SK-N-MC (cell line): ENCODE data around the gene TRIM42.

Experiments used
- DNase-seq: peaks from one replicate; pipeline ENCODE4 v3.0.0-alpha.2; 2011; ENCODE audit warnings: low read depth, low spot score
- H3K27ac ChIP-seq: fragments of 200-600 bp; sonication (generic); 2 replicates; pipeline ENCODE4 v1.5.1; 2016; ENCODE audit warnings: mixed run types
- H3K36me3 ChIP-seq: fragments of 200-600 bp; sonication (generic); 2 replicates; pipeline ENCODE4 v1.6.1; 2017; ENCODE audit warnings: antibody characterized with exemption, low read length, mixed read lengths; ENCODE audit not compliant: insufficient read depth
- H3K4me3 ChIP-seq: fragments of 200-600 bp; sonication (generic); 2 replicates; pipeline ENCODE4 v1.5.1; 2016
- H3K9ac ChIP-seq: fragments of 200-600 bp; sonication (generic); 2 replicates; pipeline ENCODE4 v1.8.0; 2017; ENCODE audit warnings: mixed run types, mixed read lengths; ENCODE audit not compliant: insufficient read length
- H3K9me3 ChIP-seq: fragments of 200-600 bp; sonication (generic); 2 replicates; pipeline ENCODE4 v1.6.1; 2017; ENCODE audit warnings: low read depth, mild to moderate bottlenecking, antibody characterized with exemption, low read length, moderate library complexity, mixed read lengths
- EZH2 ChIP-seq: fragments of 200-600 bp; sonication (generic); IDR thresholded peaks from one replicate; pipeline ENCODE4 v1.6.1; 2017; ENCODE audit warnings: antibody characterized with exemption
- FOXP2 ChIP-seq: optimal IDR thresholded peaks from 2 replicates; pipeline ENCODE3; 2011; ENCODE audit warnings: mild to moderate bottlenecking, moderate library complexity; ENCODE audit not compliant: insufficient read depth; ENCODE audit errors: extremely low read length, control extremely low read depth
- POLR2AphosphoS5 ChIP-seq: IDR thresholded peaks from 2 replicates; pipeline ENCODE4 v1.6.1; 2012; ENCODE audit warnings: mild to moderate bottlenecking, low read depth, low read length, borderline replicate concordance

Gene TRIM42

DNA sequence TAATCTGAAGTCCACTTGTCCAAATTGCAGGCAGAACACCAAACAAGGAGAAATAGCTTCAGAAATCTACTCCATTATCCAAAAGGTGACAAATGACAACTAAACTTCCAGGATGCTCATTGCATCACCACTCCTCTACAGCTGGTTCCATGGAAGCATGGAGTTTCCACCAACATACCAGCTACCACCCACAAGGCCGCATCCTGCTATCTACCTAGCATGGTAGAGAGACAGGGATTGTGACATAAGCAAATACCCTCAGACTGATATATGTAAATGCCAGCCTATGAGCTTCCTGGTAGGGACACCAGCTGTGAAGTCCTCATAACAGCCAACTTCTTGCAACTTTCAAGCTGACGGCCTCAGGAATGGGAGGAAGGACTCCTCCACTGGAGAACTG is at the start of gene TRIM42:
Gene TRIM42, plus strand, starts transcription at position 301 of the 400 bp plus-strand sequence. CDS start 166 bp downstream, outside the sequence.
- no peaks in the 10 kb centered on the region for H3K36me3 ChIP-seq
- DNase-seq, result no peak
- no peak within 1 kb of the TSS for H3K27ac ChIP-seq
- no peak within 1 kb of the TSS for H3K4me3 ChIP-seq
- H3K9me3 ChIP-seq, result no peaks in the 10 kb centered on the region
- no peak for TF ChIP-seq FOXP2
- TF ChIP-seq EZH2, result no peak
- TF ChIP-seq POLR2AphosphoS5, result no peak
- H3K9ac ChIP-seq, result no peak within 1 kb of the TSS

DNA sequence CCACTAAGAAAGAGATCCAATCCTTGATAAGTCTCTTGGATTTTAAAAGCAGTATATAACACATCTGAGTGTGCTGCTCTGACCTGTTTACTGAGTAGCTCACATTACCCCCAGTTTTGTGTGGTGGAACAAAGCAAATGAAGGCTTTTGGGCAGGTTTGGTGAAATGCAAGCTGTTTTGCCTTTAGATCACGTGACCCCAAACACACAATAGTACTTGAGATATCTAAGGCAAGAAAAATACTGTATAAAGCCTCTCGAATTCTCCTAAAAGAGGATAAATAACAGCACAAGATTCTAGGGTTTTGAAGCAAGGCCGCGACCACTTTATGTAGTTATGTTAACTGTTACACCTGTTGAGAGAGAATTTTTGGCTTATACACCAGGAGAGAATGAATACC is 49.3 kb upstream of the TRIM42 start:
- no peak overlapping the region for H3K9ac ChIP-seq
- H3K9me3 ChIP-seq, result no peaks in the 10 kb centered on the region
- H3K27ac ChIP-seq, result no peak overlapping the region
- DNase-seq, result no peak
- H3K4me3 ChIP-seq, result no peak overlapping the region
- no peaks in the 10 kb centered on the region for H3K36me3 ChIP-seq
- TF ChIP-seq FOXP2 (no peak), EZH2 (no peak), POLR2AphosphoS5 (no peak)

DNA sequence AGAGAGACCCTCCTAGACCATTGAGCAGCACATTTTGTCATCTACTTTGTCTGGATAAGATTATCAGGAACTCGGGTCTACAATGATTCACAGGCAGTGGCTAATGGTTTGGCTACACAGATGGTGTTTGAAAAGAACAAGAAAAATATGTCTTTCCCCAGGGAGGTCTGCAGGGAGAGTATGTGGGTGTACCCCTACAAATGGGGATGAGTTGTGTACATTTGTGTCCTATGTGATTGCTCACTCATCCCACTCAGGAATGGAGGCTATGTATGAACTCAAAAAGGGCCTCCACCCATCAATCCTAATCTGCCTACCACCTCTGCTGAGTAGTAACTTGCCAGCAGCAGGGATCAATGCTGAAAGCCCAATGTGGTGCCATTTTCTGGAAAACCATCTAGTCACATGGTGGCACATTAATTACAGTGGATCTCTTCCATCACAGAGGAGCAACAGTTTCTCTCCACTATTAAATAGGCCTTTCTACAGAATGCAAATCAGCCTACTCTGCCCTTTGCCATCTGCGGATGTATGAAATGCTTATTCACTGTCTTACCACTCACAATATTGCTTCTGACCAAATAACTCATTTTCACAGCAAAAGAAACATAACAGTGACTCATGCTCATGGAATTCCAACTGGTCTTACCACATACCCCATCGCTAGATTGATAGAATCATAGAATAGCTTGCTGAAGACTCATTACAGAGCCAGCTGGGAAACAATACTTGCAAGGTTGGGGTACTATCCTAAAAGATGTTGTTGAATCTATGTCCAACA is 48.3 kb upstream of the TRIM42 start:
- TF ChIP-seq POLR2AphosphoS5, result no peak
- TF ChIP-seq EZH2, result no peak
- TF ChIP-seq FOXP2, result no peak
- no peak overlapping the region for H3K9ac ChIP-seq
- no peaks in the 10 kb centered on the region for H3K36me3 ChIP-seq
- no peak for DNase-seq
- H3K27ac ChIP-seq, result no peak overlapping the region
- H3K4me3 ChIP-seq, result no peak overlapping the region
- no peaks in the 10 kb centered on the region for H3K9me3 ChIP-seq

- Histone ChIP-seq H3K27ac (no peak overlapping the region), H3K36me3 (no peaks in the 10 kb centered on the region), H3K9me3 (no peaks in the 10 kb centered on the region), H3K9ac (no peak overlapping the region), H3K4me3 (no peak overlapping the region)
- no peak for TF ChIP-seq FOXP2
- TF ChIP-seq POLR2AphosphoS5, result no peak
- no peak for TF ChIP-seq EZH2
- DNase-seq, result no peak
These were observed 47.5 kb upstream of the TRIM42 start for GRCh38 chr3:140630366-140630765.

DNA sequence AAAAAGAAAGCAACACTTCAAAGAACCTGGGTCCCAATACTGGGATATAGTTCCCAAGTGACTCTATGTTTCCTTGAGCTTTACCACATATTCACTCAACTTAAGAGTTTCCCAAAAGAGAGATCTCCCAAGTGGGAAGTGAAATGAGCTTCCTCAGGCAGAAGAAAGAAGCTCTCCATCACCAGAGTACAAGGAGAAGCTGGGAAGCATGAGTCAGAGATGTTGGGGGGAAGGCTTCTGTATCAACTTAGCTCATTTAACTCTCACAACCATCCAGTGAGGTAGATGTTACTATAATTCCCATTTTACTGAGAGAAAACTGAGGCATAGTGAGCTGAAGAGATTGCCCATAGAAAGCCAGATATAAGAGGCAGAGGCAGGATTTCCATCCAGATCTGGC is 47.0 kb upstream of the TRIM42 start:
- Histone ChIP-seq H3K4me3 (no peak overlapping the region), H3K9ac (no peak overlapping the region), H3K36me3 (no peaks in the 10 kb centered on the region), H3K27ac (no peak overlapping the region), H3K9me3 (no peaks in the 10 kb centered on the region)
- no peak for DNase-seq
- TF ChIP-seq FOXP2, result no peak

DNA sequence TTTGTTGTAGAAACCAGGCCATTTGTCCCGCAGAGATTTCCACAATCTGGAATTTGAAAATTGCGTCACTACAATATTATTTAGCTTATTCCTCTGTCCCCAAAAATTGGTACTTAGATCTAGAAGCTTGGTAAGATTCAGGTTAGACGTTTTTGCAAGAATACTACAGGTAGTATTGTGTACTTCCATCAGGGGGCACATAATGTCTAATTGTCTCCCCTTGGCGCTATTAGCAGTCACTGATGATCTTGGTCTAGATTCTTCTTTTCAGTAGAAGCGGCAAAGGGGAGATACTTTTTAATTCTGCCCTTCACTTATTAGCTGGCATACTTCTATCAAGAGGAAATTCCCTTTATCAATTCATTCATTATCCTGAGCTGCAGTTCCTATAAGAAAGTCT is 42.6 kb upstream of the TRIM42 start:
- TF ChIP-seq POLR2AphosphoS5, result no peak
- no peak for TF ChIP-seq EZH2
- TF ChIP-seq FOXP2, result no peak
- H3K36me3 ChIP-seq, result no peaks in the 10 kb centered on the region
- no peak for DNase-seq
- no peak overlapping the region for H3K27ac ChIP-seq
- H3K9me3 ChIP-seq, result no peaks in the 10 kb centered on the region
- no peak overlapping the region for H3K9ac ChIP-seq
- H3K4me3 ChIP-seq, result no peak overlapping the region

- H3K9me3 ChIP-seq, result no peaks in the 10 kb centered on the region
- no peaks in the 10 kb centered on the region for H3K36me3 ChIP-seq
- H3K9ac ChIP-seq, result no peak overlapping the region
- no peak for DNase-seq
- no peak overlapping the region for H3K4me3 ChIP-seq
- TF ChIP-seq POLR2AphosphoS5, result no peak
- no peak for TF ChIP-seq FOXP2
- TF ChIP-seq EZH2, result no peak
- H3K27ac ChIP-seq, result no peak overlapping the region
These were observed 41.3 kb upstream of the TRIM42 start for GRCh38 chr3:140636406-140637138.

- Histone ChIP-seq H3K9me3 (no peaks in the 10 kb centered on the region), H3K9ac (no peak overlapping the region), H3K4me3 (no peak overlapping the region), H3K36me3 (no peaks in the 10 kb centered on the region), H3K27ac (no peak overlapping the region)
- TF ChIP-seq EZH2, result no peak
- no peak for TF ChIP-seq FOXP2
- no peak for TF ChIP-seq POLR2AphosphoS5
- no peak for DNase-seq
These were observed 26.6 kb upstream of the TRIM42 start for GRCh38 chr3:140651287-140651686.

DNA sequence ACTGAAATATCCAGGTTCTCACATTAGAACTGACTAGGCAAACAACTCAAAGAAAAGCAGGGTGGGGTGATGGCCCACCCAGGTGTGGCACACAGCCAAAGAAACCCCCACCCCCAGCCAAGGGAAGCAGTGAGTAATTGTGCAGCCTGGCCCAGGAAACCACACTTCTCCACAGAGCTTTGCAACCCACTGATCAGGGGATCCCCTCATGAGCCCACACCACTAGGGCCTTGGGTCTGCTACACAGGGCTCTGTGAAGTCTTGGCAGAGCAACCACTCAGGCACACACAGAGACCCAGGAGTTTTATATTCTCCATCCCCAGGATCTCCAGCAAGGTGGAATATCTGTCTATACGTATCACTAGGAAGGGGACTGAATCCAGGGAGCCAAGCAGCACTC is 22.2 kb upstream of the TRIM42 start:
- H3K9ac ChIP-seq, result no peak overlapping the region
- H3K9me3 ChIP-seq, result no peaks in the 10 kb centered on the region
- H3K36me3 ChIP-seq, result no peaks in the 10 kb centered on the region
- H3K27ac ChIP-seq, result no peak overlapping the region
- no peak for DNase-seq
- no peak for TF ChIP-seq POLR2AphosphoS5
- TF ChIP-seq EZH2, result no peak
- TF ChIP-seq FOXP2, result no peak
- H3K4me3 ChIP-seq, result no peak overlapping the region
